SJCRH30 (cell line): ENCODE measurements around the gene DNAH5. TPM values are rescaled to one million over a fixed set of nuclear protein-coding genes. Genes with fewer than 3 reads are reported as not detected.
"Not testable (repeated sequence)": the region's sequence is repeated elsewhere in the genome, so short reads cannot be mapped to it uniquely, and the experiment has no call there.

Experiments
- DNase-seq, 2 experiments: peaks; one replicate each; pipeline ENCODE4 v3.0.0-alpha.2; 2015 to 2020
- H3K27ac ChIP-seq: fragments of 250-450 bp; sonication (Bioruptor Pico); 2 replicates; pipeline ENCODE4 v1.5.1; 2020; ENCODE audit warnings: mild to moderate bottlenecking, moderate library complexity
- H3K27me3 ChIP-seq: fragments of 250-450 bp; sonication (Bioruptor Pico); 2 replicates; pipeline ENCODE4 v1.5.1; 2020; ENCODE audit warnings: mild to moderate bottlenecking, moderate library complexity
- H3K36me3 ChIP-seq: fragments of 250-450 bp; sonication (Bioruptor Pico); 2 replicates; pipeline ENCODE4 v1.5.1; 2020; ENCODE audit warnings: mild to moderate bottlenecking, moderate library complexity
- H3K4me1 ChIP-seq: fragments of 250-450 bp; sonication (Bioruptor Pico); 2 replicates; pipeline ENCODE4 v1.5.1; 2020; ENCODE audit warnings: mild to moderate bottlenecking, moderate library complexity
- H3K4me3 ChIP-seq: fragments of 250-450 bp; sonication (Bioruptor Pico); 2 replicates; pipeline ENCODE4 v1.5.1; 2020; ENCODE audit warnings: mild to moderate bottlenecking, moderate library complexity
- H3K9me3 ChIP-seq: fragments of 250-450 bp; sonication (Bioruptor Pico); replicated peaks from 2 replicates; pipeline ENCODE4 v1.5.1; 2020; ENCODE audit warnings: mild to moderate bottlenecking, moderate library complexity
- total RNA-seq: library from RNA; depleted of rRNA; stranded (reverse); fragments of >200 nt; shearing (Covaris generic); gene quantifications from 2 replicates; pipeline ENCODE4 v1.2.3, GENCODE V29; 2014; rRNA removed

DNAH5 gene
- total RNA-seq = 0.16 and 0.30 TPM in 2 replicates

GRCh38 chr5:13944560-13945199 is at the start of gene DNAH5:
TSS of gene DNAH5 (minus strand) at chr5:13944688. CDS start at chr5:13944438, 250 bp downstream.
- no peaks in the 10 kb centered on the region for H3K9me3 ChIP-seq
- H3K36me3 ChIP-seq = no peaks in the 10 kb centered on the region
- no peaks in the 10 kb centered on the region for H3K27me3 ChIP-seq
- DNase-seq = no peak
- H3K4me3 ChIP-seq = no peak within 1 kb of the TSS
- H3K4me1 ChIP-seq = no peaks in the 10 kb centered on the region
- no peak within 1 kb of the TSS for H3K27ac ChIP-seq

GRCh38 chr5:13993926-13994325 is 49.4 kb upstream of the DNAH5 start:
- DNase-seq = no peak
- Histone ChIP-seq H3K4me3 (no peak overlapping the region), H3K9me3 (peaks cover 4% of the 10 kb centered on the region; the same call in 1 of the 2 replicates), H3K36me3 (no peaks in the 10 kb centered on the region), H3K27ac (peak overlapping the region; percentile 57), H3K27me3 (no peaks in the 10 kb centered on the region), H3K4me1 (peaks cover 6% of the 10 kb centered on the region)

- H3K4me3 ChIP-seq = no peak overlapping the region
These were observed 48.3 kb upstream of the DNAH5 start for GRCh38 chr5:13992795-13993194.

GRCh38 chr5:13991365-13991764 is 46.9 kb upstream of the DNAH5 start:
- Histone ChIP-seq H3K27me3 (no peaks in the 10 kb centered on the region), H3K4me1 (peaks cover 11% of the 10 kb centered on the region), H3K9me3 (no peaks in the 10 kb centered on the region), H3K4me3 (no peak overlapping the region), H3K27ac (no peak overlapping the region), H3K36me3 (no peaks in the 10 kb centered on the region)
- DNase-seq = no peak

More at GRCh38 chr5:13992795-13993194, 48.3 kb upstream of the DNAH5 start:
- Histone ChIP-seq H3K27me3 (no peaks in the 10 kb centered on the region), H3K27ac (no peak overlapping the region), H3K36me3 (no peaks in the 10 kb centered on the region), H3K4me1 (peaks cover 9% of the 10 kb centered on the region), H3K9me3 (peaks cover 4% of the 10 kb centered on the region; the same call in 1 of the 2 replicates)
- no peak for DNase-seq

- Histone ChIP-seq H3K27me3 (no peaks in the 10 kb centered on the region), H3K4me3 (no peak overlapping the region), H3K27ac (no peak overlapping the region), H3K4me1 (peaks cover 16% of the 10 kb centered on the region), H3K36me3 (no peaks in the 10 kb centered on the region), H3K9me3 (no peaks in the 10 kb centered on the region)
- DNase-seq = no peak
These were observed 46.4 kb upstream of the DNAH5 start for GRCh38 chr5:13990896-13991295.

GRCh38 chr5:13989832-13990231 is 45.3 kb upstream of the DNAH5 start:
- H3K4me3 ChIP-seq = no peak overlapping the region
- H3K27me3 ChIP-seq = no peaks in the 10 kb centered on the region
- H3K9me3 ChIP-seq = no peaks in the 10 kb centered on the region
- no peaks in the 10 kb centered on the region for H3K36me3 ChIP-seq
- DNase-seq = no peak
- H3K4me1 ChIP-seq = peaks cover 20% of the 10 kb centered on the region
- no peak overlapping the region for H3K27ac ChIP-seq

- Histone ChIP-seq H3K4me1 (peaks cover 25% of the 10 kb centered on the region), H3K36me3 (no peaks in the 10 kb centered on the region), H3K9me3 (no peaks in the 10 kb centered on the region), H3K27me3 (no peaks in the 10 kb centered on the region), H3K4me3 (no peak overlapping the region), H3K27ac (no peak overlapping the region)
- peak; percentile 33 to 76 for DNase-seq
These were observed 43.5 kb upstream of the DNAH5 start for GRCh38 chr5:13987843-13988464.

GRCh38 chr5:13985731-13986418 is 41.4 kb upstream of the DNAH5 start:
- Histone ChIP-seq H3K4me3 (peak overlapping the region; percentile 37), H3K27ac (peak overlapping the region; percentile 61), H3K27me3 (no peaks in the 10 kb centered on the region), H3K4me1 (peaks cover 25% of the 10 kb centered on the region), H3K36me3 (no peaks in the 10 kb centered on the region), H3K9me3 (no peaks in the 10 kb centered on the region)
- DNase-seq = peak; percentile 71 to 73

GRCh38 chr5:13984888-13985287 is 40.4 kb upstream of the DNAH5 start:
- not testable (repeated sequence) for H3K27me3 ChIP-seq, H3K4me3 ChIP-seq, DNase-seq, H3K9me3 ChIP-seq, H3K36me3 ChIP-seq, H3K27ac ChIP-seq
- H3K4me1 ChIP-seq = peaks cover 25% of the 10 kb centered on the region

- no peaks in the 10 kb centered on the region for H3K36me3 ChIP-seq
- H3K4me3 ChIP-seq = no peak overlapping the region
- H3K4me1 ChIP-seq = peaks cover 5% of the 10 kb centered on the region; the same call in 1 of the 2 replicates
- H3K27me3 ChIP-seq = no peaks in the 10 kb centered on the region
- no peaks in the 10 kb centered on the region for H3K9me3 ChIP-seq
- DNase-seq = peak; percentile 26 to 70
- no peak overlapping the region for H3K27ac ChIP-seq
These were observed 32.7 kb upstream of the DNAH5 start for GRCh38 chr5:13976867-13977830.

GRCh38 chr5:13976223-13976622 is 31.7 kb upstream of the DNAH5 start:
- Histone ChIP-seq H3K36me3 (no peaks in the 10 kb centered on the region), H3K4me1 (peaks cover 5% of the 10 kb centered on the region; the same call in 1 of the 2 replicates), H3K4me3 (no peak overlapping the region), H3K27me3 (no peaks in the 10 kb centered on the region), H3K27ac (no peak overlapping the region), H3K9me3 (no peaks in the 10 kb centered on the region)
- DNase-seq = no peak

- no peak for DNase-seq
- H3K27me3 ChIP-seq = no peaks in the 10 kb centered on the region
- H3K9me3 ChIP-seq = no peaks in the 10 kb centered on the region
- H3K4me3 ChIP-seq = no peak overlapping the region
- peaks cover 5% of the 10 kb centered on the region; the same call in 1 of the 2 replicates for H3K4me1 ChIP-seq
- no peak overlapping the region for H3K27ac ChIP-seq
- no peaks in the 10 kb centered on the region for H3K36me3 ChIP-seq
These were observed 30.8 kb upstream of the DNAH5 start for GRCh38 chr5:13975246-13975645.

GRCh38 chr5:13973724-13974123 is 29.2 kb upstream of the DNAH5 start:
- no peak overlapping the region for H3K4me3 ChIP-seq

GRCh38 chr5:13972029-13972428 is 27.5 kb upstream of the DNAH5 start:
- no peaks in the 10 kb centered on the region for H3K9me3 ChIP-seq
- H3K27me3 ChIP-seq = no peaks in the 10 kb centered on the region
- H3K4me3 ChIP-seq = no peak overlapping the region
- H3K36me3 ChIP-seq = no peaks in the 10 kb centered on the region
- DNase-seq = no peak
- H3K27ac ChIP-seq = no peak overlapping the region
- peaks cover 4% of the 10 kb centered on the region; the same call in 1 of the 2 replicates for H3K4me1 ChIP-seq

More at GRCh38 chr5:13973724-13974123, 29.2 kb upstream of the DNAH5 start:
- DNase-seq = no peak
- no peaks in the 10 kb centered on the region for H3K27me3 ChIP-seq
- H3K4me1 ChIP-seq = peaks cover 5% of the 10 kb centered on the region; the same call in 1 of the 2 replicates
- H3K9me3 ChIP-seq = no peaks in the 10 kb centered on the region
- H3K27ac ChIP-seq = no peak overlapping the region
- H3K36me3 ChIP-seq = no peaks in the 10 kb centered on the region
